Measurements from ENCODE around the gene RALGDS.
"Not testable (repeated sequence)": the region's sequence is repeated elsewhere in the genome, so short reads cannot be mapped to it uniquely, and the experiment has no call there.

The RALGDS gene

DNA sequence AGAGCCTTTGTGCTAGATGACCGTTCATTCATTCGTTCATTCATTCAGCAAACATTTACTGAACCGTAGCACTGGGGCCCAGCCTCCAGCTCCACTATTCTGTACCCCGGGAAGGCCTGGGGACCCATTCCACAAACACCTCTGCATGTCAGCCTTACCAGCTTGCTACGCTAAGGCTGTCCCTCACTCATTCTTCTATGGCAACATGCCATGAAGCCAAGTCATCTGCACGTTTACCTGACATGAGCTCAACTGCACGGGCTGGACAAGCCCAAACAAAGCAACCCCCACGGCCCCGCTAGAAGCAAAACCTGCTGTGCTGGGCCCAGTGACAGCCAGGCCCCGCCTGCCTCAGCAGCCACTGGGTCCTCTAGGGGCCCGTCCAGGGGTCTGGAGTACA, 53.2 kb downstream of the RALGDS start:
- Mint-ChIP-seq H3K4me1 (no peaks in the 10 kb centered on the region), H3K36me3 (no peaks in the 10 kb centered on the region), H3K9me3 (no peaks in the 10 kb centered on the region), H3K27me3 (no peaks in the 10 kb centered on the region), H3K27ac (no peak overlapping the region), H3K4me3 (no peak overlapping the region)
- ATAC-seq: no peak

DNA sequence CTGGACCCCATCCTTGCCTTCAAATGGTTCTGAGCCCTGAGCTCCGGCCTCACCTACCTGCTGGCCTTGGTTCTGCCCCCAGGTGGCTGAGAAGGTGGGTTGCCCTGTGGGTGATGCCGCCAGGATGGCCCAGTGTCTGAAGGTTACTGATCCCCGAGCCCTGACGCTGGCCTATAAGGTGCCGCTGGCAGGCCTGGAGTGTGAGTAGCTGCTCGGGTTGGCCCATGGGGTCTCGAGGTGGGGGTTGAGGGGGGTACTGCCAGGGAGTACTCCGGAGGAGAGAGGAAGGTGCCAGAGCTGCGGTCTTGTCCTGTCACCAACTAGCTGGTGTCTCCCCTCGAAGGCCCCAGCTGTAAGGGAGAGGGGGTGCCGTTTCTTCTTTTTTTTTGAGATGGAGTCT, 54.0 kb downstream of the RALGDS start:
- Mint-ChIP-seq H3K9me3 (no peaks in the 10 kb centered on the region), H3K27me3 (no peaks in the 10 kb centered on the region), H3K4me3 (no peak overlapping the region), H3K36me3 (no peaks in the 10 kb centered on the region), H3K27ac (no peak overlapping the region), H3K4me1 (no peaks in the 10 kb centered on the region)
- no peak for ATAC-seq

DNA sequence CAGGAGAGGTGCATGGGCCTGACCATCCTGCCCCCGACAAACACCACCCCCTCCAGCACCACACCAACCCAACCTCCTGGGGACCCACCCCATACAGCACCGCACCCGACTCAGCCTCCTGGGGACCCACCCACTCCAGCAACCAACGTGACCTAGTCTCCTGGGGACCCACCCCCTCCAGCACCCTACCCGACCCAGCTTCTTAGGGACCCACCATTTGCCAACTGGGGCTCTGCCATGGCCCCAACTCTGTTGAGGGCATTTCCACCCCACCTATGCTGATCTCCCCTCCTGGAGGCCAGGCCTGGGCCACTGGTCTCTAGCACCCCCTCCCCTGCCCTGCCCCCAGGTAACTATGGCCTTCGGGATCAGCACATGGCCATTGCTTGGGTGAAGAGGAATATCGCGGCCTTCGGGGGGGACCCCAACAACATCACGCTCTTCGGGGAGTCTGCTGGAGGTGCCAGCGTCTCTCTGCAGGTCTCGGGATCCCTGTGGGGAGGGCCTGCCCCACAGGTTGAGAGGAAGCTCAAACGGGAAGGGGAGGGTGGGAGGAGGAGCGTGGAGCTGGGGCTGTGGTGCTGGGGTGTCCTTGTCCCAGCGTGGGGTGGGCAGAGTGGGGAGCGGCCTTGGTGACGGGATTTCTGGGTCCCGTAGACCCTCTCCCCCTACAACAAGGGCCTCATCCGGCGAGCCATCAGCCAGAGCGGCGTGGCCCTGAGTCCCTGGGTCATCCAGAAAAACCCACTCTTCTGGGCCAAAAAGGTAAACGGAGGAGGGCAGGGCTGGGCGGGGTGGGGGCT, 54.7 kb downstream of the RALGDS start:
- H3K9me3 Mint-ChIP-seq: no peaks in the 10 kb centered on the region
- no peaks in the 10 kb centered on the region for H3K36me3 Mint-ChIP-seq
- H3K4me1 Mint-ChIP-seq: no peaks in the 10 kb centered on the region
- H3K4me3 Mint-ChIP-seq: no peak overlapping the region
- H3K27ac Mint-ChIP-seq: no peak overlapping the region
- no peaks in the 10 kb centered on the region for H3K27me3 Mint-ChIP-seq
- ATAC-seq: peak; percentile 42

DNA sequence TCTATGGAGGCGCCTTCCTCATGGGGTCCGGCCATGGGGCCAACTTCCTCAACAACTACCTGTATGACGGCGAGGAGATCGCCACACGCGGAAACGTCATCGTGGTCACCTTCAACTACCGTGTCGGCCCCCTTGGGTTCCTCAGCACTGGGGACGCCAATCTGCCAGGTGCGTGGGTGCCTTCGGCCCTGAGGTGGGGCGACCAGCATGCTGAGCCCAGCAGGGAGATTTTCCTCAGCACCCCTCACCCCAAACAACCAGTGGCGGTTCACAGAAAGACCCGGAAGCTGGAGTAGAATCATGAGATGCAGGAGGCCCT, 56.0 kb downstream of the RALGDS start:
- no peak overlapping the region for H3K27ac Mint-ChIP-seq
- no peaks in the 10 kb centered on the region for H3K27me3 Mint-ChIP-seq
- H3K9me3 Mint-ChIP-seq: no peaks in the 10 kb centered on the region
- no peaks in the 10 kb centered on the region for H3K36me3 Mint-ChIP-seq
- ATAC-seq: no peak
- peaks cover 4% of the 10 kb centered on the region for H3K4me1 Mint-ChIP-seq
- H3K4me3 Mint-ChIP-seq: no peak overlapping the region

DNA sequence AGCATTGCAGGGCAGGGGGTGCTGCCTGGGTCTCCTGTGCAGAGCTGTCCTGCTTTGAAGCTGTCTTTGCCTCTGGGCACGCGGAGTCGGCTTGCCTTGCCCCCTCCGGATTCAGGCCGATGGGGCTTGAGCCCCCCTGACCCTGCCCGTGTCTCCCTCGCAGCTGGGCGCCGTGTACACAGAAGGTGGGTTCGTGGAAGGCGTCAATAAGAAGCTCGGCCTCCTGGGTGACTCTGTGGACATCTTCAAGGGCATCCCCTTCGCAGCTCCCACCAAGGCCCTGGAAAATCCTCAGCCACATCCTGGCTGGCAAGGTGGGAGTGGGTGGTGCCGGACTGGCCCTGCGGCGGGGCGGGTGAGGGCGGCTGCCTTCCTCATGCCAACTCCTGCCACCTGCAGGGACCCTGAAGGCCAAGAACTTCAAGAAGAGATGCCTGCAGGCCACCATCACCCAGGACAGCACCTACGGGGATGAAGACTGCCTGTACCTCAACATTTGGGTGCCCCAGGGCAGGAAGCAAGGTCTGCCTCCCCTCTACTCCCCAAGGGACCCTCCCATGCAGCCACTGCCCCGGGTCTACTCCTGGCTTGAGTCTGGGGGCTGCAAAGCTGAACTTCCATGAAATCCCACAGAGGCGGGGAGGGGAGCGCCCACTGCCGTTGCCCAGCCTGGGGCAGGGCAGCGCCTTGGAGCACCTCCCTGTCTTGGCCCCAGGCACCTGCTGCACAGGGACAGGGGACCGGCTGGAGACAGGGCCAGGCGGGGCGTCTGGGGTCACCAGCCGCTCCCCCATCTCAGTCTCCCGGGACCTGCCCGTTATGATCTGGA, 56.6 kb downstream of the RALGDS start:
- no peaks in the 10 kb centered on the region for H3K9me3 Mint-ChIP-seq
- H3K4me3 Mint-ChIP-seq: no peak overlapping the region
- H3K4me1 Mint-ChIP-seq: peaks cover 10% of the 10 kb centered on the region
- ATAC-seq: no peak
- no peaks in the 10 kb centered on the region for H3K27me3 Mint-ChIP-seq
- H3K36me3 Mint-ChIP-seq: no peaks in the 10 kb centered on the region
- no peak overlapping the region for H3K27ac Mint-ChIP-seq

DNA sequence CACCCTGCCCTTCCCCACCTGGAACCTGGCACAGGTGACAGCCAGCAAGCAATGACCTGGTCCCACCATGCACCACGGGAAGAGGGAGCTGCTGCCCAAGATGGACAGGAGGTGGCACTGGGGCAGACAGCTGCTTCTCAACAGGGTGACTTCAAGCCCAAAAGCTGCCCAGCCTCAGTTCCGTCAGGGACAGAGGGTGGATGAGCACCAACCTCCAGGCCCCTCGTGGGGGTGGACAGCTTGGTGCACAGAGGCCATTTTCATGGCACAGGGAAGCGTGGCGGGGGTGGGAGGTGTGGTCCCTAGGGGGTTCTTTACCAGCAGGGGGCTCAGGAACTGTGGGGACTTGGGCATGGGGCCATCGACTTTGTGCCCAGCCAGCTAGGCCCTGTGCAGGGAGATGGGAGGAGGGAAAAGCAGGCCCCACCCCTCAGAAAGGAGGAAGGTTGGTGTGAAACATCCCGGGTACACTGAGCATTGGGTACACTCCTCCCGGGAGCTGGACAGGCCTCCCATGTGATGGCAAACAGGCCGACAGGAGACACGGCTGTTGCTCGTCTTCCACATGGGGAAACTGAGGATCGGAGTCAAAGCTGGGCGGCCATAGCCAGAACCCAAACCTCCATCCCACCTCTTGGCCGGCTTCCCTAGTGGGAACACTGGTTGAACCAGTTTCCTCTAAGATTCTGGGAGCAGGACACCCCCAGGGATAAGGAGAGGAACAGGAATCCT, 57.4 kb downstream of the RALGDS start:
- ATAC-seq: no peak
- no peak overlapping the region for H3K27ac Mint-ChIP-seq
- no peaks in the 10 kb centered on the region for H3K27me3 Mint-ChIP-seq
- H3K4me3 Mint-ChIP-seq: no peak overlapping the region
- peaks cover 4% of the 10 kb centered on the region for H3K36me3 Mint-ChIP-seq
- no peaks in the 10 kb centered on the region for H3K9me3 Mint-ChIP-seq
- H3K4me1 Mint-ChIP-seq: peaks cover 18% of the 10 kb centered on the region

DNA sequence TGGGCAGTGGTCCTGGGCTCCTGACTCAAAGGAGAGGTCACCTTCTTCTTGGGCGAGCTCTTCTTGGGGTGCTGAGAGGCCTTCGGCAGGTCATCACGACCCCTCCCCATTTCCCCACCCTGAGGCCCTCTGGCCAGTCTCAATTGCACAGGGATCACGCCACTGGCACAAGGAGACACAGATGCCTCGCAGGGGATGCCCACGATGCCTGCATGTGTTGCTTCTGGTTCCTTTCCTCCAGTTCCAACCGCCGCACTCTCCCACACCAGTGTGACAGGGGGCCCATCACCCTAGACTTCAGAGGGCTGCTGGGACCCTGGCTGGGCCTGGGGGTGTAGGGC, 57.9 kb downstream of the RALGDS start:
- Mint-ChIP-seq H3K4me1 (peaks cover 22% of the 10 kb centered on the region), H3K27me3 (no peaks in the 10 kb centered on the region), H3K27ac (no peak overlapping the region), H3K9me3 (no peaks in the 10 kb centered on the region), H3K36me3 (peaks cover 10% of the 10 kb centered on the region), H3K4me3 (no peak overlapping the region)
- no peak for ATAC-seq

DNA sequence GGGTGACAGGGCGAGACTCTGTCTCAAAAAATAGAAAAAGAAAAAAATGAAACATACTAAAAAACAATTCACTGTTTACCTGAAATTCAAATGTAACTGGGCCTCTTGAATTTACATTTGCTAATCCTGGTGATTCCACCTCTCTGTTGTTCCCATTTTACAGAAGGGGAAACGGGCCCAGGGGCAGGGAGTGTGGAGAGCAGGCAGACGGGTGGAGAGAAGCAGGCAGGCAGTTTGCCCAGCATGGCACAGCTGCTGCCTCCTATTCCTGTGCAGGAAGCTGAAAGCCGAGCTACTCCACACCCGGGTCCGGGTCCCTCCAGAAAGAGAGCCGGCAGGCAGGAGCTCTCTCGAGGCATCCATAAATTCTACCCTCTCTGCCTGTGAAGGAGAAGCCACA, 58.5 kb downstream of the RALGDS start:
- peaks cover 15% of the 10 kb centered on the region for H3K36me3 Mint-ChIP-seq

DNA sequence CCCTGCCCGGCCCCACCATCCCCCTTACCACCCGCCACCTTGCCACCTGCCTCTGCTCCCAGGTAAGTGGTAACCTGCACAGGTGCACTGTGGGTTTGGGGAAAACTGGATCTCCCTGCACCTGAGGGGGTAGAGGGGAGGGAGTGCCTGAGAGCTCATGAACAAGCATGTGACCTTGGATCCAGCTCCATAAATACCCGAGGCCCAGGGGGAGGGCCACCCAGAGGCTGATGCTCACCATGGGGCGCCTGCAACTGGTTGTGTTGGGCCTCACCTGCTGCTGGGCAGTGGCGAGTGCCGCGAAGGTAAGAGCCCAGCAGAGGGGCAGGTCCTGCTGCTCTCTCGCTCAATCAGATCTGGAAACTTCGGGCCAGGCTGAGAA, 59.3 kb downstream of the RALGDS start, which contains the start of gene CEL:
TSS of gene CEL (plus strand) at position 218 of the 382 bp plus-strand sequence. CDS start at position 240, 22 bp downstream.
- not testable (repeated sequence) for H3K27ac Mint-ChIP-seq, H3K9me3 Mint-ChIP-seq, H3K27me3 Mint-ChIP-seq, H3K4me3 Mint-ChIP-seq, ATAC-seq
- peaks cover 22% of the 10 kb centered on the region for H3K4me1 Mint-ChIP-seq
- H3K36me3 Mint-ChIP-seq: peaks cover 22% of the 10 kb centered on the region

More for the DNA sequence above, 58.5 kb downstream of the RALGDS start:
- H3K27ac Mint-ChIP-seq, H3K9me3 Mint-ChIP-seq, H3K27me3 Mint-ChIP-seq, ATAC-seq, H3K4me3 Mint-ChIP-seq: not testable (repeated sequence)
- peaks cover 22% of the 10 kb centered on the region for H3K4me1 Mint-ChIP-seq

DNA sequence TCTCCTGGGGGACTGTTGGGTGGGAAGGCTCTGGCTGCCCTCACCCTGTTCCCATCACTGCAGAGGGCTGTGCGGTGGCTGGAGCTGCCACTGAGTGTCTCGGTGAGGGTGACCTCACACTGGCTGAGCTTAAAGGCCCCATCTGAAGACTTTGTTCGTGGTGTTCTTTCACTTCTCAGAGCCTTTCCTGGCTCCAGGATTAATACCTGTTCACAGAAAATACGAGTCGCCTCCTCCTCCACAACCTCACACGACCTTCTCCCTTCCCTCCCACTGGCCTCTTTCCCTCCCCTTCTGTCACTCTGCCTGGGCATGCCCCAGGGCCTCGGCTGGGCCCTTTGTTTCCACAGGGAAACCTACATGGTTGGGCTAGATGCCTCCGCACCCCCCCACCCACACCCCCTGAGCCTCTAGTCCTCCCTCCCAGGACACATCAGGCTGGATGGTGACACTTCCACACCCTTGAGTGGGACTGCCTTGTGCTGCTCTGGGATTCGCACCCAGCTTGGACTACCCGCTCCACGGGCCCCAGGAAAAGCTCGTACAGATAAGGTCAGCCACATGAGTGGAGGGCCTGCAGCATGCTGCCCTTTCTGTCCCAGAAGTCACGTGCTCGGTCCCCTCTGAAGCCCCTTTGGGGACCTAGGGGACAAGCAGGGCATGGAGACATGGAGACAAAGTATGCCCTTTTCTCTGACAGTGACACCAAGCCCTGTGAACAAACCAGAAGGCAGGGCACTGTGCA, 59.8 kb downstream of the RALGDS start:
- Mint-ChIP-seq H3K36me3 (peaks cover 27% of the 10 kb centered on the region), H3K4me1 (peaks cover 22% of the 10 kb centered on the region)
- H3K27ac Mint-ChIP-seq, H3K9me3 Mint-ChIP-seq, ATAC-seq, H3K27me3 Mint-ChIP-seq, H3K4me3 Mint-ChIP-seq: not testable (repeated sequence)

DNA sequence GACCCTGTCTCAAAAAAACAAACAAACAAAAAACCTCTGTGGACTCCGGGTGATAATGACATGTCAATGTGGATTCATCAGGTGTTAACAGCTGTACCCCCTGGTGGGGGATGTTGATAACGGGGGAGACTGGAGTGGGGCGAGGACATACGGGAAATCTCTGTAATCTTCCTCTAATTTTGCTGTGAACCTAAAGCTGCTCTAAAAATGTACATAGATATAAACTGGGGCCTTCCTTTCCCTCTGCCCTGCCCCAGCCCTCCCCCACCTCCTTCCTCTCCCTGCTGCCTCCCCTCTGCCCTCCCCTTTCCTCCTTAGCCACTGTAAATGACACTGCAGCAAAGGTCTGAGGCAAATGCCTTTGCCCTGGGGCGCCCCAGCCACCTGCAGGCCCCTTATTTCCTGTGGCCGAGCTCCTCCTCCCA, 60.6 kb downstream of the RALGDS start:
- ATAC-seq: no peak
- Mint-ChIP-seq H3K27ac (no peak overlapping the region), H3K9me3 (no peaks in the 10 kb centered on the region), H3K36me3 (peaks cover 35% of the 10 kb centered on the region), H3K4me1 (peaks cover 22% of the 10 kb centered on the region), H3K4me3 (no peak overlapping the region), H3K27me3 (no peaks in the 10 kb centered on the region)

DNA sequence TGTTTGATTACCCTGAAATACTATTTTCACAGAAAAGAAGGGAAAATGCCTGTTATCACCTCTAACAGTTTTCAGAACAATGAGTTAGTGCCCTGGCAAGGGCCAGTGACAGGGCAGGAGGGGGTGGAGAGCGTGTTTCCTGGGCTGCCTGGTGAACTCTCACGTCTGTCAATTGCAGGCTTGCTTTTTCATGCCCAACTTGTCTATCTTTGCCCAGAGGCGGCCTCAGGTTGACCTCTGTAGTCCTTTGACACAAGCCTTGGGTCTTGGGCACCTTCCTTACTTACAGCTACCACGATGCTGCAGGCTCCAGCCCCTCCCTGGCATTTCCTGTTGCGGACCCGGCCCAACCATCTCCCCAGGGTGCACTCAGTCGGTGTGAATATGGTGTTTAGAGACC, 61.4 kb downstream of the RALGDS start:
- Mint-ChIP-seq H3K27ac (no peak overlapping the region), H3K4me3 (no peak overlapping the region), H3K4me1 (peaks cover 22% of the 10 kb centered on the region), H3K9me3 (no peaks in the 10 kb centered on the region), H3K36me3 (peaks cover 43% of the 10 kb centered on the region), H3K27me3 (no peaks in the 10 kb centered on the region)
- no peak for ATAC-seq

DNA sequence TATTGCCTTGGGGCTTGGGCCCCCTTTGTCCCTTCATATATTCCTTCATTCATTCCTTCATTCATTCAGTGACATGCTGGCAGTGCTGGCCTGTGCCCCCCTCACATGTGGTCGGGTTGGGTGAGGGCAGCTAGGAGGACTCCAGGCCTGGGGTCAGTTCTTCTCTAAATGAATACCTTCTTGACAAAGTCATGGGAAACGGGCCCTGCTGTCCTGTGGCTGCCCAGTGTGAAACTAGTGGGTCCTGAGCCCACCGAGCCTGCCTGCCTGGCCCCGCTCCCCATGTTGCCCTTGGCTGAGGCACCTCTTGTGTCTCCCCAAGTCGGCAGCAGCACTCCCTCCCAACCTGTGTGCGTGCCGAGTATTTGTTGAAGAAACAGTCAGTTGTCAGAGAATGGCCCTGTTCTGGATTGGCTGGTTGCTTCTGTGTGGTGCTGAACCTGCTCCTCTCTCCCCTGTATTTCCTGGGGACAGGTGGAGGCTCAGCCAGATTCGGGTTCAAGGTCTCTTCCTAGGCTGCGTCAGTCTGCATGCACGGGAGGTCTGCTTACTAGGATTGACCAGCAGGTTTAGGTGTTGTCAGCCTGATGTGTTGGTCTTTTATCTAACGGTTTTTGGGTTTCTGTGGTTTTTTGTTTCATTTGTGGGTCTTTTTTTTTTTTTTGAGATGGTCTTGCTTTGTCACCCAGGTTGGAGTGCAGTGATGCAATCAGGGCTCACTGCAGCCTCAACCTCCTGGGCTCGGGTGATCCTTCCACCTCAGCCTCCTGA, 62.3 kb downstream of the RALGDS start:
- Mint-ChIP-seq H3K36me3 (peaks cover 51% of the 10 kb centered on the region), H3K4me3 (no peak overlapping the region), H3K27ac (no peak overlapping the region), H3K4me1 (peaks cover 22% of the 10 kb centered on the region), H3K27me3 (no peaks in the 10 kb centered on the region), H3K9me3 (no peaks in the 10 kb centered on the region)
- ATAC-seq: no peak

DNA sequence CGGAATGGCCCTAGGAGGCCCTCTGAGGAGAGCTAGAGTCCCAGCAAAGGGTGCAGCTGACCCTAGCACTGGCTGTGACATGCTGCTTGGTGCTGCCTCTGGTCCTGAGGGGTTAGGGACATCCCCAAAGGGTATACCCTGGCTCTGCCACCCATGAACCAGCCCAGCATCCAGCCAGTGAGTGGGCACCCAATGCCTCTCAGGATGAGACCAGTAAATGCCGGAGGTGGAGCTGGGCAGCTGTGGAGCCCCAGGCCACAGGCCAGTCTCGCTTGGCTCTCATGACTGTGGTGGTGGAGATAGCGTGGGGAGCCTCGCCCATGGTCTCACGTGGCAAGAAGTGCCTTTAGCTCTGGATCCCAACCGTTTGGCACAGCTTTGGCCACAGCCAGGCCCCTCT, 63.0 kb downstream of the RALGDS start:
- Mint-ChIP-seq H3K4me1 (peaks cover 22% of the 10 kb centered on the region), H3K27ac (no peak overlapping the region), H3K9me3 (no peaks in the 10 kb centered on the region), H3K36me3 (peaks cover 55% of the 10 kb centered on the region), H3K27me3 (no peaks in the 10 kb centered on the region), H3K4me3 (no peak overlapping the region)
- no peak for ATAC-seq

Data from stimulated activated memory B cell treated with anti-CD40 and anti-IgM and Interleukin-4, amounts not matched to agents 10 μg/mL and 1 μg/mL and 100 μg/mL, for 72 hours (primary cell).